Urinary bladder (tissue), 4 donors: ENCODE measurements around the gene ACHE. TPM values are rescaled to one million over a fixed set of nuclear protein-coding genes. Genes with fewer than 3 reads are reported as not detected.

Experiments
- DNase-seq: peaks from one replicate; pipeline ENCODE4 v3.0.0-alpha.2; 2015; ENCODE audit errors: extremely low spot score
- H3K27ac ChIP-seq: one replicate; pipeline ENCODE4 v1.5.1; 2013; ENCODE audit warnings: low read depth, mild to moderate bottlenecking, moderate library complexity
- H3K36me3 ChIP-seq: one replicate; pipeline ENCODE4 v1.6.1; 2013; ENCODE audit warnings: mild to moderate bottlenecking, moderate library complexity; ENCODE audit not compliant: insufficient read depth
- H3K4me1 ChIP-seq: one replicate; pipeline ENCODE4 v1.6.1; 2013; ENCODE audit warnings: mild to moderate bottlenecking, moderate library complexity; ENCODE audit not compliant: insufficient read depth
- H3K4me3 ChIP-seq: one replicate; pipeline ENCODE4 v1.5.1; 2013; ENCODE audit warnings: low read depth, low read length
- WGBS: extraction: QIAGEN DNeasy Blood & Tissue Kit; methylation state at CpG from one replicate; pipeline ENCODE4 v1.1.7; 2013; 5-methylcytosine and 5-hydroxymethylcytosine counted together
- polyA plus RNA-seq: library from polyadenylated mRNA; stranded (reverse); fragments of 200-250 nt; gene quantifications from one replicate; pipeline ENCODE4 v1.2.3, GENCODE V29; 2013
- total RNA-seq: library from RNA; depleted of rRNA; stranded (reverse); fragments of >200 nt; gene quantifications from one replicate; pipeline ENCODE4 v1.2.3, GENCODE V29; 2014
- donor health status: healthy with polysubstance abuse.
- donor health status: healthy.

ACHE gene
- total and polyA plus RNA-seq, 2 donors = 4.0 to 4.3 TPM

- 86% methylated on average over 29 of the region's 29 CpGs for WGBS
- H3K4me3 ChIP-seq = no peak overlapping the region
- DNase-seq = no peak
- H3K27ac ChIP-seq = no peak overlapping the region
- H3K36me3 ChIP-seq = peaks cover 8% of the 10 kb centered on the region
- H3K4me1 ChIP-seq = no peaks in the 10 kb centered on the region
Measured at GRCh38 chr7:100884736-100885439, 10.8 kb downstream of the ACHE start.

GRCh38 chr7:100882785-100883526 is 12.7 kb downstream of the ACHE start:
- WGBS = 93% methylated on average over 24 of the region's 24 CpGs
- no peak overlapping the region for H3K4me3 ChIP-seq
- peaks cover 8% of the 10 kb centered on the region for H3K36me3 ChIP-seq
- no peak for DNase-seq
- no peak overlapping the region for H3K27ac ChIP-seq
- H3K4me1 ChIP-seq = no peaks in the 10 kb centered on the region

- Histone ChIP-seq H3K4me1 (no peaks in the 10 kb centered on the region), H3K36me3 (peaks cover 8% of the 10 kb centered on the region), H3K4me3 (no peak overlapping the region), H3K27ac (no peak overlapping the region)
- WGBS = 94% methylated on average over 9 of the region's 9 CpGs
- DNase-seq = no peak
Measured at GRCh38 chr7:100882201-100882600, 13.5 kb downstream of the ACHE start.

GRCh38 chr7:100881136-100881535 is 14.6 kb downstream of the ACHE start:
- no peak for DNase-seq
- peaks cover 8% of the 10 kb centered on the region for H3K36me3 ChIP-seq
- WGBS = 96% methylated on average over 20 of the region's 20 CpGs

GRCh38 chr7:100880645-100881044 is 15.0 kb downstream of the ACHE start:
- 87% methylated on average over 7 of the region's 7 CpGs for WGBS
- H3K4me3 ChIP-seq = no peak overlapping the region
- no peak for DNase-seq
- H3K4me1 ChIP-seq = no peaks in the 10 kb centered on the region
- H3K27ac ChIP-seq = no peak overlapping the region
- peaks cover 8% of the 10 kb centered on the region for H3K36me3 ChIP-seq

More at GRCh38 chr7:100881136-100881535, 14.6 kb downstream of the ACHE start:
- H3K27ac ChIP-seq = no peak overlapping the region
- H3K4me3 ChIP-seq = no peak overlapping the region
- H3K4me1 ChIP-seq = no peaks in the 10 kb centered on the region

GRCh38 chr7:100879685-100880261 is 15.9 kb downstream of the ACHE start:
- Histone ChIP-seq H3K4me1 (no peaks in the 10 kb centered on the region), H3K27ac (no peak overlapping the region), H3K4me3 (no peak overlapping the region), H3K36me3 (peaks cover 8% of the 10 kb centered on the region)
- WGBS = 84% methylated on average over 11 of the region's 11 CpGs
- DNase-seq = no peak

- DNase-seq = no peak
- H3K4me1 ChIP-seq = no peaks in the 10 kb centered on the region
Measured at GRCh38 chr7:100878685-100879084, 17.0 kb downstream of the ACHE start.

GRCh38 chr7:100878013-100878412 is 17.7 kb downstream of the ACHE start:
- WGBS = 78% methylated on average over 7 of the region's 7 CpGs
- H3K4me3 ChIP-seq = no peak overlapping the region
- H3K27ac ChIP-seq = no peak overlapping the region
- peaks cover 6% of the 10 kb centered on the region for H3K36me3 ChIP-seq
- no peaks in the 10 kb centered on the region for H3K4me1 ChIP-seq
- DNase-seq = no peak

More at GRCh38 chr7:100878685-100879084, 17.0 kb downstream of the ACHE start:
- WGBS = 77% methylated on average over 6 of the region's 6 CpGs
- peaks cover 6% of the 10 kb centered on the region for H3K36me3 ChIP-seq
- no peak overlapping the region for H3K27ac ChIP-seq
- H3K4me3 ChIP-seq = no peak overlapping the region

GRCh38 chr7:100875356-100875751 is 20.3 kb downstream of the ACHE start:
- WGBS = 1% methylated on average over 36 of the region's 39 CpGs
- peak overlapping the region; percentile 91 for H3K4me3 ChIP-seq
- H3K27ac ChIP-seq = peak overlapping the region; percentile 91
- no peak for DNase-seq
- no peaks in the 10 kb centered on the region for H3K4me1 ChIP-seq
- H3K36me3 ChIP-seq = peaks cover 3% of the 10 kb centered on the region

GRCh38 chr7:100874577-100875355 is 20.9 kb downstream of the ACHE start, which contains the start of gene SRRT:
Gene SRRT, plus strand, starts transcription at chr7:100875103. Its CDS starts 488 bp downstream, at chr7:100875591.
- Histone ChIP-seq H3K36me3 (peaks cover 3% of the 10 kb centered on the region), H3K4me3 (peak within 1 kb of the TSS; percentile 91), H3K27ac (peak within 1 kb of the TSS; percentile 98), H3K4me1 (no peaks in the 10 kb centered on the region)
- peak; percentile 98 for DNase-seq
- WGBS = 2% methylated on average over 79 of the region's 79 CpGs

- WGBS = 50% methylated on average over 8 of the region's 8 CpGs
- DNase-seq = no peak
- peak overlapping the region; percentile 98 for H3K27ac ChIP-seq
- peak overlapping the region; percentile 91 for H3K4me3 ChIP-seq
- no peaks in the 10 kb centered on the region for H3K4me1 ChIP-seq
- peaks cover 3% of the 10 kb centered on the region for H3K36me3 ChIP-seq
Measured at GRCh38 chr7:100874300-100874576, 21.4 kb downstream of the ACHE start.

- WGBS = 90% methylated on average over 10 of the region's 10 CpGs
- Histone ChIP-seq H3K4me1 (no peaks in the 10 kb centered on the region), H3K36me3 (peaks cover 3% of the 10 kb centered on the region), H3K4me3 (no peak overlapping the region), H3K27ac (no peak overlapping the region)
- DNase-seq = no peak
Measured at GRCh38 chr7:100873599-100874299, 21.9 kb downstream of the ACHE start.
